ENCODE results near the gene PDGFD. TPM values are rescaled to one million over a fixed set of nuclear protein-coding genes. Genes with fewer than 3 reads are reported as not detected.

The PDGFD gene
- polyA plus RNA-seq, 4 donors: 29.8 to 34.9 (median 31.4) TPM

DNA sequence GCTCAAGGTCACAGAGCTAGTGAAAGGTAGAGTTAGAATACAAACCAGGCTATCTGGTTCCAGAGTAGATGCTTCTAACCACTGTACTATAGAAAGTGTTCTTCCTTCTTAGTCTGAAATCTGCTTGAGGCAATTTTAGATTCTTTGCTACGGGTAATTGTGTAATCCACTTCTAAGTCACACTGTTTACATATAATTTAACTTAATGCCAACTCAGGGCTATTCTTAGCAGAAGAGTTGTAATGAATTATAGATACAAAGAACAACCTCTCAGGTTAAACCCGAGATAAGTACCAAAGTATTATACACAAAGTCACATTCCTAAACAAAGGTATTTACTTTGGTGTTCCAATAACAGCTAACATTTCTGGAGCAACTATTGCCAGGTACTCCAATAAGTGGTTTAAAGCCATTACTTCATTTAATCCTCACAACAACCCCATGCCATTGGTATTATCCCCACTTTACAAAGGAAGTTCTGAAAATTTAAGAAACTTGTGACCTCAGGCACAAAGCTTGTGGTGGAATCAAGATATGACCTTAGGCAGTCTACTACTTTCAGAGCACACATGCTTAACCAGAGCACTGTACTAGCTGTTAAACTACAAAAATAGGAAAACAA, 158.6 kb downstream of the PDGFD start:
- no peak for DNase-seq (ENCODE audit: low read depth in 4 of 4, low spot score in 3 of 4)

DNA sequence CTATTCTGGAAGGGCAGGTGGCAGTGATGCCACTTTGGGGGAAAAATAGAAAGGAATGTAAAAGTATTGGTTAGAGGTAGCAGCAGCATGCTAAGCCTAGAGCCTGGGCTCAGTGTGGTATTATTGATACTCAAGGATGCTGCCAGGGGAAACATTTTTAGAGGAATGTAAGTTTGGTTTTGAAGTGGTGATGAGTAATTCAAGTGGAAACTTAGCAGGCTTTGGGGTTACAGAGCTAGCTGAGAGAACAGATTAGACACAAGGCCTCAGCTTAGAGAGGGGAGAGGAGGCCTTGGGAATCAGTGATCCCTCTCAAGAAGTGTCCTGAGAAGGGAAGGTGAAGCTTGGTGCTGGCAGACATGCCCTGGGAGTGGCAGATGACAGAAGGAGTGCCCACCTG, 160.5 kb downstream of the PDGFD start:
- no peak for DNase-seq (ENCODE audit: low read depth in 4 of 4, low spot score in 3 of 4)

DNA sequence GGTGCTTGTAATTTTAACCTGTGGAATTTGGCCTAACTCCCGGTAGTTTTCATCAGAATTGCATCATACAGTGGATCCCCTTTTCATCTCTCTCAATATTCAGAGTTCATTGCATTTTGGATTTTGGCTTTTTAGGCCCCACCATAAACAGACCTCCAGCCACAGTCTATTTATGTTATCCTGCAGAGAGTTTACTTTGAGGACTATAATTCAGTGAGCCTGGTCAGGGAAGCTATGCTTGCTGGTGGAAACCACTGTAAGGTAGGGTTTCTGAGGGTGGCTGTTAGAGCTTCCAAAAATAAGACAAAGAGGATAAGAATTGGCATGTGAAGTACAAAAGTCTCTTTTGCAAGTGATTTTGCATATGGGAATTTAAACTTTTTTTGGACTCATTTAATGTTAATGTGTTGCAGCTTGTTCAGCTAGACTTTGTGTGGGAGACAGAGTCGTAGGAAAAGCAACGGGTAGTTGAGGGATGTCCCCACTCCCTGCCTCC, 162.3 kb downstream of the PDGFD start:
- DNase-seq (ENCODE audit: low read depth in 4 of 4, low spot score in 3 of 4): no peak

DNA sequence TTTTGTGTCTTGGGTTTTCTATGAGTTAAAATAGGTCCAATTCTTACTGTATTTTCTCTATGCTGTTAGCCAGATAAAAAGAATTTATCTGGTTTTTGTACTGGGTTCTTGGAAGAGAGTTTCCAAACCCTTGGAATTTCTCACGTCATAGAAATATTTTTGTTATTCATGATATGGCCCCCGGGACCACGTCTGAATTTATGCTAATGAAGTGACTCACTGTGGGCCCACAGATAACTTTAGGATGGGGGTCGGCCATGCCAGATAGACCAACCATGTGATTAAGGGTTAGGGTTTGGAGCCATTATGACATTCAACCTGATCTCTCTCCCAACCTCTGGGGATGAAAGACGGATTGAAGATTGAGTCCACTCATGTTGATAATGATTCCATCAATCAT, 163.1 kb downstream of the PDGFD start:
- DNase-seq (ENCODE audit: low read depth in 4 of 4, low spot score in 3 of 4): no peak

DNA sequence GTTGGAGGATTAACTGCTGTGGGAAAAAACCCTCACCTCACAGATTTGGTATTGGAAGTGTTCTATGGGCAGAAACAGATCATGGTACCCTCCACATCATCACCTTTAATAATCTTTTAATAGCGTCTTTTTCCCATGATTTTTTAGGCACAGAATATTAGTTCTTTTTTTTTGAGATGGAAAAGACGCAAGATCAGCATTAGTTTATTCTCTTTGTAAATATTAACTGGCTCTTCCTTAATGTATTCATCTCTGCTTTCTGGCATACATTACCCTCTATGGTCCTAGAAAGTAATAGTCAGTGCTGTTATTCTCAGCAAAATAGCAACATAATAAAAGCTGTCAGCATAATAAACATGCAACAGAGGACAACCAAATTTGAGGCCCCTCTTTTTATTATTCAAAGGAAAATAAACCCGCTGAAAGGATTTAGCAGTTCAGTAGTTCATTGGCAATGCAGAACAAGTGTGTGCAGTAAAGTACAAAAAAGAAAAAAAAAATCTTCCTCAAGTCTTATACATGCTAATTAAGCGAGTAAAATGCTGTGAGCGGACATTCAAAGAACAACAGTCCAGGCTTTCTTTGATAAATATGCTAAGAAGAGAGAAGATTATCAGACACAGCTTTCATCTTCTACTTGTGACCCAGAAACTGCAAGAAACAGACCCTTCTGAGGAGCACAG, 165.0 kb downstream of the PDGFD start:
- DNase-seq (ENCODE audit: low read depth in 4 of 4, low spot score in 3 of 4): no peak

DNA sequence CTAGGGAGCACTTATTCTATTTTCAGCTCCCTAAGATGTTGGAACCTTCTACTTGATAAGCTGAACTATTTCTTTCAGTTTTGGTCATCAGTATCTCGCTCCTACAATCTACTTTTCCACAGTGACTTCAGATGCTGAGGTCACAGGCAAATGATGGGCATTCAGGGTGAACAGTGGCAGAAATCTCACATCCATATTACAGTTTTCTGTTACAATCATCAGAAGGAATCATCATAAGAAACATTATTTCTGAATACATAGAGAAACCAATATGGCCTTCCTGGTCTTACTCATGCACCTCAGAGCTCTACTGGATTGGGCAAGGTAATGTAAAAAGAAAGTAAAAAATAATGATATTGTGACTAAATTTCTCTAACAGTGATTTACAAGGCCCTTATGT, 166.9 kb downstream of the PDGFD start:
- DNase-seq (ENCODE audit: low read depth in 4 of 4, low spot score in 3 of 4): no peak

DNA sequence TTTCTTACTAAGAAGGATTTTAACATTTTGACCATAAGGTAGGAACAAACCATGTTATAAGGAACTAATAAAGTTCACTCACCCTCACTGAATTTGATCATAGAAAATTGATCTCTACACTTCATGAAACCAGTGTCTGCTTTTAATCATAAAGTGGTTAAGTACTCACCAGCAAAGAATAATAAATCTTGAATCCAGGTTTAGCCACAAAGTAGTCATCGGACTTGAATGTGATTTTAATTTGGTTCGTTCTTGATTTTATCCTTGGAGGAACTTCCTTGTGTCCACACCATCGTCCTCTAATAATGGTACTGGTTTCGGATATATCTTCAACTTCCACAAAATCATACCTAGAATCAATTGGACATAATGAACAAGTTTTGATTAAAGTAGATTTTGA, 168.1 kb downstream of the PDGFD start:
- no peak for DNase-seq (ENCODE audit: low read depth in 4 of 4, low spot score in 3 of 4)

DNA sequence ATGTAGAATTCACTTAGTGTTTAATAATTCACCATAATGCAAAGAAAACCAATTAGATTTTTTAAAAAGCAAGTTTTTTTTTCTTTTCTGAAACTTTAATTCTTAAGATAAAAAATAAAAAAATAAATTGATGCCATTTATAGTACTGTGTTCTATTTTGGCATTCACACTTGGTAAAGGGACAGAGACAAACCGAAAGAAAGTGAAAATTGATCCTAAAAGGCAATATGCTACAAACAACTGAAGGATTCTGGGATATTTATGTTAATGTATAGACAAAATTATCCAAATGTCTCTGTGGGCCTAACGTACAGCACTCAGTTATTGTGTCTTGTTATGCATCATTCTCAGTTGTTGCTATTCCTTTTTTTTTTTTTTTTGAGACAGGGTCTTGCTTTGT, 169.4 kb downstream of the PDGFD start:
- no peak for DNase-seq (ENCODE audit: low read depth in 4 of 4, low spot score in 3 of 4)

DNA sequence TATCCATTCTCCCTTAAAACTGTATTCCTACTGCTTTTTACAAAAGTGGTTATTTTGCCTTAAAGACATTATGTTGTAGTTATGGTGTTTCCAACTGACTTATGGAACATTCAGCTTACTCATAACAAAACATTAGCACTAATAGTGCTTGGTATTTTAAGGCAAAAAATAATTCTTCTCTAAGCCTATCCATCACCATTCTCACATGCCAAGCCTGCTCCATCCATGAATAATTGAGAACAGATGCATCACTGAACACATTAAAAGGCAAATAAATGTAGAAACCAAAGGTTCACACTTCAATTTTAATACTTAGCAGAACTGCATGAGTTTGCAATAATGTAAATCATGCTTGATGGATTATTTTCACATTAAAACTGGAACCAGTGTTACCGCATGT, 169.9 kb downstream of the PDGFD start:
- no peak for DNase-seq (ENCODE audit: low read depth in 4 of 4, low spot score in 3 of 4)

DNA sequence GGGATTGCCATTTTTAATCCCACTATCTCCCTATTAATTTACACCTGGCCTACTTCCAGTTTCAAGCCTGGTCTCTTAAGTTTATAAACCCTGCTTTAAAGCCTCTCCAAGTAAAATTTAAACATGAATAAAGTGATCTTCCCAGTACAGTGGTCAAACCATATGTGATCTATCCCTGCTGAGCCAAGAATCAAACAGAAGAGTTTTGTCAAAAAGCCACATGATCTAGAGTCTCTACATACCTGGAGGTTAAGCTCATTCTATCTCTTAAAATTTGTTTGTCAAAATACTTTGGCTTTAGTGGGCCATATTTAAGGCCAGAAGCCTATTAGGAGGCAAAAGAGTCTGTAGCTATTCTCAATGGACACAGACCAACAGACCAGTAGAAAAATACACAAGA, 170.4 kb downstream of the PDGFD start:
- DNase-seq (ENCODE audit: low read depth in 4 of 4, low spot score in 3 of 4): no peak

DNA sequence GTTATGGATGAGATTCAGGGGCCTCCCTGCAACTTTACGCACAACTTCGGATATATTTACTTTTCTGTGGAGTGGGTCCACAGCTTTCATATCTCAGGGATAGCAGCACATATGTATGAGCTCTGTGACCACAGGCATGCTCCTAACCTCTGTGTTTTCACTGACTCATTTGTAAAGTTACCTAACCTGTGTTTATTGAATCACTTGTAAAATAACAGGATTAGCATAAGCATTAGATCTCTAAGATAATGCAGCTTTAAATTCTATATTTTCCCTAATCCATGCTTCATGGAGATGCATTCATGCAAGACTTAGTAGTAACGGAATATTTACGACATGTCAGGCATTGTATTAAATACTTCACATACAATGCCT, 175.4 kb downstream of the PDGFD start:
- DNase-seq (ENCODE audit: low read depth in 4 of 4, low spot score in 3 of 4): no peak

DNA sequence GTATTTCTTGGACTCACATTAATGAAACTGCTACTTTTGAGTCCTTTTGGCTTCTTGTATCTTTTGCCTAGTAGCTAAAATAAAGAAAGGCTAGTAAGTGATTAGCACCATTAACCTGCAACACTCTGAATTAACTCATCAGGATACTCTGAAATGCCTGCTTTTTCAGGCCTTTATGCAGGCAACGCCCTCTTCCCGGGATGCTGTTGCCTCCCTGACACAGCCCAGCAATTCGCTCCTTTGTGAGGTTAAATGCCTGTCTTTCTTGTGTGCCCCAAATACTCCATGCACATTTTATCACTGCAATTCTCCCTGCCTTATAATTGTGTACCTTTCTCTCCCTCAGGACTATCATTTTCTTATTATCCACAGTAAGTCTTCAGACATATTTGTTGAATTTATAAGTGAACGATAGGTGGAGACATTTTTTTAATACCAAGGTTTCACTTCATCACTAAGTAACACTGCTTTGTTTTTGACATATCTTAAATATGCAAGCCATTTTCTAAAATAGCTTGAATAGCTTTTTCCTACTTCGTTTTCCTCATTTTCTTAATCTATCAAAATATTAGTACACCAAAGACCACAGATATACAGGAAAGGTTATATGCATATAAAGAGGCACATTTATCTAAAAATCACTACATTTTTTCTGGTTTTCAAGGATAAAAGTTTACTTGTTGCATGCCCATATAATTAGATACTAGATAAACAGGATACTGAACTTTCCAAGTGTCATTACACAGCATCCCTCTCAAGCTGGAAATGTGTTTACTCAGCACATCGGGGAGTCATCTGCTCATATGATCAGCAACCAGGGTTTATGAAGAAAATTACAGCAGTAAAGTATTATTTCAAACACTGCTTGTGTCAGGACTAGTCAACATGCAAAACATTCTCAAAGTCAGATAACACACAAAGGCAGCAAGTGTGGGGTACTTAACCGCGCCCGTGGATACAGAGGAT, 176.0 kb downstream of the PDGFD start:
- DNase-seq (ENCODE audit: low read depth in 4 of 4, low spot score in 3 of 4): no peak

DNA sequence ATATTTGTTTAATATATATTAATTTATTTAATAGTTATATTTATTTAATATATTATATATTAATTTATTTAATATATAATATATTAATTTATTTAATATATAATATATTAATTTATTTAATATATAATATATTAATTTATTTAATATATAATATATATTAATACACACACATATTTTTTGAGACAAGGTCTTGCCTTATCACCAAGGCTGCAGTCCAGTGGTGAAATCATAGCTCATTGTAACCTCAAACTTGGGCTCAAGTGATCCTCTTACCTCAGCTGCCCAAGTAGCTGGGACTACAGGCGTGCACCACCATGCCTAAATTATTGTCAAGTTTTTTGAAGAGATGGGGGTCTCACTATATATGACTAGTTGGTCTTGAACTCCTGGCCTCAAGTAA, 178.9 kb downstream of the PDGFD start:
- DNase-seq (ENCODE audit: low read depth in 4 of 4, low spot score in 3 of 4): no peak

DNA sequence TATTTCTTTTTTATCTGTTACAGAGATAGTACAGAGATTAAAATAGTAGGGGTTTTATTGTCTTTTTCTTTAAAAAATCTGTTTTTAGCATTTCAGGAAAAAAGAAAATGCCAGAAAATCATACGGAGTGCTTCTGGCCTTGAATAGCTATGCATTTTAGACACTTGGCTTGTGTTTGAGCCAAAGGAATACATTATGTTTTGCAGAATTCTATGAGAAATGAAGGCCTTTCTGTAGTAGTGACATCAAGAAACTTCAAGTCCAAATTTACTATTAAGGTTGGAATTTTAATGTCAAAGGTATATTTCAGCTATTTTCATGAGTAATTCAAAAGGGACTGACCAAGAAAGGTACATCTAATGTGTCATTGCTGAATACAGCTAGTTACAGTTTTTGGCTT, 183.8 kb downstream of the PDGFD start:
- DNase-seq (ENCODE audit: low read depth in 4 of 4, low spot score in 3 of 4): no peak

DNA sequence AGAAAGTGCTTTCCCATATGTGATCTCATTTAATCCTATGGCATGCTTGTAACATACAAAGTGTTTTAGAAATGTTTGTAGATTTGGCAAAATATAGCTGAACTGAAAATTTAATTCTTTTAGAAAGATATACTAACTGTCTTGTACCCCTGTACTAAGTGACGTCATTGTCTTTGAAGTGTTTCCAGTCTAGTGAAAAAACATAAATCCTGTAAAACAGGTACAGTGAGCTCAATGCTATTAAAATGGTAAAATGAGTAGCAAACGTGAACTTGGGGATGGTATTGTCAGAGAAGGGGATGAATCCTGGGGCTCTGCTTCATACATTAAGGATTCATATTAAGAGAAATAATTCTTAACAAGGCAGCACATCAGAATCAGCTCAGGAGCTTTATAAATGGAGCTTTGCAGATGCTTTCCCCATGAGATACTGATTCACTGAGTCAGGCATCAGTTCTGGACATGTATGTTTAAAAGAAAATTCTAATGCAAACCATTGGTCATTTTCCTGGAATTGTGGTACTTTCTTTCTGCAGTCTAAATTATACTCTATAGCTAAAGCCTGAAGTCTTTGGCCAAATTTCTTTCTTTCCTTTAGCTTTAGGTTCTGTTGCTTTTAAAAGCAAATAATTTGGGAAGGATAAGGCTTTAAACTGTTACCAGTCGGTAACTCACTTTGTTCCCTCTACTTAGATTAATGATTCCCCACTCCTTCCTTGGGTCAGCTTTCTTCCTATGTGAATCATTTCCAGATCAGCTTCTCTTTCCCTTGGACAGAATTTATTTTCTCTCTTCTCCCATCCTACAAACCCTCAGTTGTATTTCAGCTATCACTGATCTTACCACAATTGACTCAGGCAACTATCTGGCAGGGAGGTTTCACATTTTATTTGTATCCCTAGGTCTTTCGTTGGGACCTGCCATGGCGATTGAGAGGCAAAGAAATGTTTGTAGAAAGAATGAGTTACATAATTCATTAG, 185.0 kb downstream of the PDGFD start:
- no peak for DNase-seq (ENCODE audit: low read depth in 4 of 4, low spot score in 3 of 4)

DNA sequence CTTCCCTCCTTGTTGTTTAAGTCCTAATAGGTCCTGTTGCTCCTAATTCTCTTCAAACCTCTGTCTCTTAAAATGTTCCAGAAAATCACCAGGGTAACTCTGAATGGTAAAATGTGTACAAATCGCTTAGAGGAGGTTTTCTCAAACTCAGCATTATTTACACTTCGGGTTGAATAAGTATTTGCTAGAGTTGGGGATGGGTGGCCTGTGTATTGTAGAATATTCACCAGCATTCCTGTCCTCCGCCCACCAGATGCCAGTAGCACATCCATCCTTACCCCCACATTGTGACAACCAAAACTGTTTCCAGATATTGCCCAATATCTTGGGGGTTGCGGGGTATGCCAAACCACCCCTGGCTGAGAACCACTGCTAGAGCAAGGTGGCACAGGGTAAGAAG, 191.9 kb downstream of the PDGFD start:
- no peak for DNase-seq (ENCODE audit: low read depth in 4 of 4, low spot score in 3 of 4)

DNA sequence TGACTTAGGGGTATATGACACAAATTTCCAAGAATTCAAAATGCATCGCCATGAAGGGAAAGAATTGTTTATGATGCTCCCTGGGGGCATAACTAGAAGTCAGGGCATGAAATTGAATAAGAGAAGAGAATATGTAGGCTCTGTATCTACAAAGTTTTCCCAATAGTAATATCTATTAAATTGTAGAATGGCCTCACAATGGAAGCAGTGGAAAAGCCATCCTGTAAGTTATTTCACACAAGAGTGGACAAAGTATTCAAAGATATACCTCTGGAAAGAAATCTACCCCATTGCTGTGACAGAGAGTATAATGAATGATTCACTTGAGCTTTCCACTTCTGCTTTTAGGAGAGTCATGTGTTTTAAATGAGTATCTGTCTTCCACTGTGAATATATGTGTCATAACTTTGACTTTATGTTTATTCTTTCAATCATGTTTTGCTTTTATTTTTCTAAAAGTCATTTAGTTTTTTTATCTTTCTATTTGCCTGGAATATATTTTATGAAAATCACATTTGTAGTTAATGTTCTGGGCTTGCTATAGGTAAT, 193.2 kb downstream of the PDGFD start:
- no peak for DNase-seq (ENCODE audit: low read depth in 4 of 4, low spot score in 3 of 4)

DNA sequence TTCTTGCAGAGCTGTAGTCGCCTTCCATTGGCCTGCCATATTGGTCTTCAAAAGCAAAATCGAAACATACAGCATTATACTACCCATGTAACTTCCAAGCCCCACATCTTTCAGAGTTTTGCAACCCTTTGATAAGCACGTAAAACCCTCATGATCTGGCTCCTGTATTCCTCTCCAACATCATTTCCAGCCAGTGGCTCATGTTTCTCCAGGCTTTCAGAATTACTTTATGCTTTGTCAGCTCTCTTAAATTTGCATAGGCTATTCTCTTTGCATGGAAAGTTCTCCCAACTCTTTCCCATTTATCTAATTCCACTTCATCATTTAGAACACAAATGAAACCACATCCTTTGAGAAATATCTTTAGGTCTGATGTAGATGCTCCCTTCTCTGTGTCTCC, 195.3 kb downstream of the PDGFD start:
- DNase-seq (ENCODE audit: low read depth in 4 of 4, low spot score in 3 of 4): no peak

DNA sequence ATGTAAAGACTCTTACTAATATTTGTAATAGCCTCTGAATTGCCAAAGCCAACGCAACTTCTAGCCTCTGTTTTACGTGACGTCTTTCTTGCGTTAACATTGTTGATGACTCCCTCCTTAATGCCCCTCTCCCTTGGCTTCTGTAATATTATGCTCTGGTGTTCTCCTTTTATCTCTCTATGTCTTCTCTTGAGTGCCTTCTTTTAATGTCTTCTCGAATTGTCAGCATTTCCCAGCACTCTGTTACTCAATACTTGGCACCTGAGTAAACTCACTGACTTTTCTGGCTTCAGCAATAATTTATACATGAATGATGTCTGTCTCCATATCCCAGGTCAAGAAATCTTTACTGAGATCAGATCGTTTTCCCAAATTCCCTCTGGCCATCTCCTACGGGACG, 196.0 kb downstream of the PDGFD start:
- DNase-seq (ENCODE audit: low read depth in 4 of 4, low spot score in 3 of 4): no peak

DNA sequence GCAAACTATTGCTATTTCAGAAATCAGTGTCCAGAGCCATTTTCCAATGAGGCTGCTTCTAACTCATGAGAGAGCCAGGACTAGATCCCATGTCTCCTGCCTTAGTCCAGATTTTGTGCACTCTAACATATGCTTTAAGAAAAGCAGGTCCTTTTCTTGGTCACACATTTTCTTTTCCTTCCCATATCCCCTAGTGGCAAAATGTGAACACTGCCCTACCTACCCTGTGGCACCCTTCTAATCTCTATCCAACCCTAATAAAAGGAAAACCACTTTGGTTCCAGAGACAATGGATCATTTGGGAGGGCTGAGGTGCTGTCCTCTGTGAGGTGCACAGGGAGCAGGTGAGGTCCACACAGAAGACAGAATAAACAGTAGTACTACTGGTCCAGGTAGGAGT, 199.6 kb downstream of the PDGFD start:
- DNase-seq (ENCODE audit: low read depth in 4 of 4, low spot score in 3 of 4): no peak
